ENCODE measurements around the gene TUBGCP3.

TUBGCP3 gene

GRCh38 chr13:112438094-112438493 is 149.9 kb downstream of the TUBGCP3 start:
- H3K4me1 ChIP-seq (ENCODE audit: insufficient read depth, low read length): no peaks in the 10 kb centered on the region
- H3K9ac ChIP-seq (ENCODE audit: low read depth, low read length): no peak overlapping the region
- no peaks in the 10 kb centered on the region for H3K36me3 ChIP-seq (ENCODE audit: insufficient read depth, low read length)
- H3K9me3 ChIP-seq (ENCODE audit: control insufficient read depth, insufficient read depth, low read length): peaks cover 3% of the 10 kb centered on the region; the same call in 1 of the 2 replicates

- peaks cover 3% of the 10 kb centered on the region; the same call in 1 of the 2 replicates for H3K9me3 ChIP-seq (ENCODE audit: control insufficient read depth, insufficient read depth, low read length)
- H3K36me3 ChIP-seq (ENCODE audit: insufficient read depth, low read length): no peaks in the 10 kb centered on the region
- no peak overlapping the region for H3K9ac ChIP-seq (ENCODE audit: low read depth, low read length)
- no peaks in the 10 kb centered on the region for H3K4me1 ChIP-seq (ENCODE audit: insufficient read depth, low read length)
Observed at GRCh38 chr13:112435973-112436372, 152.0 kb downstream of the TUBGCP3 start.

Measured in ES-I3 (cell line).